GM04504 (cell line): ENCODE data around the gene MYH10.
A peak's percentile ranks its signal among the peaks of the same experiment; 100 is the strongest.

Experiments
- DNase-seq: peaks from one replicate; pipeline ENCODE4 v3.0.0-alpha.2; 2012; ENCODE audit warnings: low read depth

Gene MYH10

DNA sequence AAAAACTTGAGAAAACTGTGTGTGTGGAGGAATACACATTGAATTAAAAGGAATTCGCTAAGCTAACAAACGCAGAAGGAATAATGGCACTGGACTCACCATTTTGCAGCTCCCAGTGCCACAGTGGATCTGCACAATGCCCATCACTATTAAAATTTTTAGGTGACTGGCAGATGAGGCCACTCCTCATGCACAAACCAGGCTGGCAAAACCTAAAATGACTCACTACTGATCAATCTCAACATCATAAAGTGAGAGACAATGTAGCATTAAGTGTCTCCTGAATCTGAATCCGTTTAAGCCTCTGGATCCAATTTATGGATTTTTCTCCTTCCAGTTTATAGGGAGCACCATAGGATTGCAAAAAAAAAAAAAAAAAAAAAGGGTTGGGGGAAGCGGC is 20.6 kb downstream of the MYH10 start:
- DNase-seq: no peak

DNA sequence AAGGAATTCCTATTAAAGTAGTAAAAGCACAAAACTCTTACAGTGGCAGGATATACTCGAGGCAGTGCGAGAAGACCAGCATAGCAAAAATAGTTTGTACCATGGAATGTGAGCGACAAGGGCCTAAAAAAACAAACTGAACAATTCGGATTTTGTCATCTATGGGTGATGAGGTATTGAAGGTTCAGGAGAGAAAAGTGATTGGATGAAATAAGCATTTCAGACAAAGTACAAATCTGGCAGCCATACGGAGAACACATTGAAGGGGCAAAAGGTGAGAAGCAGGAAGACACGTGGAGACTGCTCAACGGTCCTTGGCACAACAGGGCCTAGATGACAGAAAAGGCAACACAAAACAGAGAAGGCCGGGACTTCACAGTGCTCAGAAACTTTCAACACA is 22.5 kb downstream of the MYH10 start:
- no peak for DNase-seq

GRCh38 chr17:8606401-8606800 is 24.1 kb downstream of the MYH10 start:
- DNase-seq: no peak

DNA sequence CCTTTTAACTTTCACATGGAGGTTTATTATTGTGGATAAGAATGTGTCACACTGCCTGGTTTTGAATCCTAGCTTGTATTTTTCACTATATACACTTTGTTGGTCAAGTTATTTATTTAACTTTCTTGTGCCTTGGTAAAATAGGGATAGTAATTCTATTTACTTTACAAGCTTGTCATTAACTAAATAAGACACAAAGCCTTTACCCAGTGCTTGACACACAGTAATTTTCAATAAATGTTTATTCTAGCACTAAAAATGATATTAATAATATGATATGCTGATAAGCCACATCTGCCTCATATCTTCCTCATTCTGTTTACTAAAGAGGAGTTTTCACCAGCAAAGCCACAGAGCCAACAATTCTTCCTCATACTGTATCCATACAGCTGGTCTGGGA is 27.8 kb downstream of the MYH10 start:
- no peak for DNase-seq

DNA sequence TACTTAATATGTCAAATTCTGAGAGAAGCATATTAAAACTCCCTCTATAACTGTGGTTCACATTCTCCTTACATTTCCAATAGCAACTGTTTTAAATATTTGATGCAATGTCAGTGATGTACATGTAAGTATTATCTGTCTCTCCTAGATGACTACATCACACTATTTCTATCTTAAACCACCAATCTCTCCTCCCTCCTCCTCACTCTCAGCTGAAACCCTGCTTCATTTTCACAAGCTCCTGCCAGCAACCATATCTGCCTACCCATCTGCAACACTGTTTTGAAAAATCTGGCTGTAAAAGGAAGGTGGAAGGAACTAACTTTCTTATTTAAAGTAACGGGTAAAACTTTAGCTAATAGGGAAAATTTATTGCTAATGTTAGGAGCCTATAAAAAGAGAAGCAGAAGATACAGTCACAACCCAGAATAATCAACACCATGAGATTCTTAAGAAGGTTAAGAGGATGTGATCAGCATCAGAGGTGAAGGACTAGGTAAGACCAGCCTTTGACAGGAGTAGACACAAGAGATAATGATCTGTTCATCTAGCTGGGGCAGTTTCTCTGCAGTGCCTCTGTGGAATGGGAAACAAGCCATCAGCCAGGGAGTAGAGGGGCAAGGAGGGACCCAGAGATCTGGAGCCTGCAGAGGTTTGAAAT is 31.0 kb downstream of the MYH10 start:
- DNase-seq: no peak

GRCh38 chr17:8598913-8599312 is 31.6 kb downstream of the MYH10 start:
- no peak for DNase-seq

GRCh38 chr17:8593830-8594229 is 36.7 kb downstream of the MYH10 start:
- no peak for DNase-seq

DNA sequence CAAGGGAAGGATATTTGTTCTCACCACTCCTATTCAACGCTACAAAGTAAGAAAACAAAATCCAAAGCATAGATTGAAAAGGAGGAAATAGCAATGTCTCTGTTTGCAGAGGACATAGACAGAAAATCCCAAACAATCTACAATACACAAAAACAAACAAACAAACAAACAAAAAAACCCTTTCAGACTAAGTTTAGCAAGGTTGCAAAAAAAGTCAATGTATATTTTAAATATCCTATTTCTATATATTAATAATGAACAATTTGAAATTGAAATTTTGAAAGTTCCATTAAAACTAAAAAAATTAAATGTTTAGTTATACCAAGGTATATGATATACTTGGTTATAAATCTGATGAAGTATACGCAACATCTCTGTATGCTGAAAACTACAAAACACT is 37.2 kb downstream of the MYH10 start:
- no peak for DNase-seq

GRCh38 chr17:8588877-8589554 is 41.5 kb downstream of the MYH10 start:
- DNase-seq: no peak

- no peak for DNase-seq
Measured at GRCh38 chr17:8586766-8587165, 43.8 kb downstream of the MYH10 start.

DNA sequence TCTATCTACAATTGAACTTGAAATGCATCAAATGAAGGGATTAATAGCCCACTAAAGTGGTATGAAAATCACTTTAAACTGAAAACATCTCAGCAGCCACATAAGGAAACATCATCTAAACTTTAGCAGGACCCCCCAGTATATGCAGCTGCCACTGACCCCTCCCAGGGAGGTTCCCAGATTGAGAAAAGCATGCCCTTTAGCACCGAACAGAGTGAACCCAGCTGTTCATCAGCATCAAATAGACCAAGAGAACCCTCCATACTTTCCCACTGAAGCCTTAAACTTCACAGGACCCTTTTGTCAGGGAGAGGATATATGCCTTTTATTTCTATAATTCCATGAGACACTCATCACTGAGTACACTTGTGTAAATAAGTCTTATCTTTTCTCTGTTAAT is 44.6 kb downstream of the MYH10 start:
- no peak for DNase-seq

GRCh38 chr17:8583954-8584353 is 46.6 kb downstream of the MYH10 start:
- no peak for DNase-seq

GRCh38 chr17:8580952-8581658 is 49.4 kb downstream of the MYH10 start:
- DNase-seq: no peak

DNA sequence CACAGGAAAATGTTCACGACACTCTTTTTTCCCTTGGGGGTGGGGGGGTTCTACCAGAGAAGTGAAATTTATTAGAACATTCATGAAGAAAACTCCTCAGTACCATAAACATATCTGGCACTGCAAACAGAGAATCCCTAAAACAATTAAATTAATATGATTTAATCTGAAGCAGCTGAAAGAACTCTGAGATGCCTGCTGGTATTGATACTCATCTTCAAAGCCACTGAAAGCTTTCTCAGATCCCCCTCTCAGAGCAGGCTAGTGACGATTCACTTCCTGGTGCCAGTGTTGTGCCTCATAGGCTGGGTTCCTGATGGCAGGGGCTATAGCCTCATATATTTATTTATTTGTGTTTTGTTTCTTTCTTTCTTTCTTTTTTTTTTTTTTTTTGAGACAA is 52.7 kb downstream of the MYH10 start:
- no peak for DNase-seq

GRCh38 chr17:8576559-8577294 is 53.8 kb downstream of the MYH10 start:
- no peak for DNase-seq

- no peak for DNase-seq
Measured at GRCh38 chr17:8574687-8575086, 55.8 kb downstream of the MYH10 start.

DNA sequence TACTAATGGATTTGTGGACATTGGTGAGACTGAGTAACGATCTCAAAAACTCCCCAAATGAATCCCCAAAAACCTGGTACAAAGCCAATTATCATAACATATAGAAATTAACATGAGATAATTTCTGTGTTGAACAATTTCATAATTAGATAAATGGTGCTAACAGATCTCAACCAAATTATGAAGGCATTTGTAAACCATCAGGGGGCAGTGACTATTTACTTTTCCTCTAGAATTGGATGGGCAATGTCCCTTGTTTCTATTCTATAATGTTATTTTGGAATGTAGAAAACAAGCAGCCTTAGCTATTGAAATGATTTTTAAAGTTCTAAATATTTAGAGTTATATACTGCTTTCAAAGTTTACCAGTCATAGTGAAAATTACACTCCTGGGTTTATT is 57.8 kb downstream of the MYH10 start:
- no peak for DNase-seq

- DNase-seq: peak; percentile 20
Measured at GRCh38 chr17:8563981-8564602, 66.4 kb downstream of the MYH10 start.

DNA sequence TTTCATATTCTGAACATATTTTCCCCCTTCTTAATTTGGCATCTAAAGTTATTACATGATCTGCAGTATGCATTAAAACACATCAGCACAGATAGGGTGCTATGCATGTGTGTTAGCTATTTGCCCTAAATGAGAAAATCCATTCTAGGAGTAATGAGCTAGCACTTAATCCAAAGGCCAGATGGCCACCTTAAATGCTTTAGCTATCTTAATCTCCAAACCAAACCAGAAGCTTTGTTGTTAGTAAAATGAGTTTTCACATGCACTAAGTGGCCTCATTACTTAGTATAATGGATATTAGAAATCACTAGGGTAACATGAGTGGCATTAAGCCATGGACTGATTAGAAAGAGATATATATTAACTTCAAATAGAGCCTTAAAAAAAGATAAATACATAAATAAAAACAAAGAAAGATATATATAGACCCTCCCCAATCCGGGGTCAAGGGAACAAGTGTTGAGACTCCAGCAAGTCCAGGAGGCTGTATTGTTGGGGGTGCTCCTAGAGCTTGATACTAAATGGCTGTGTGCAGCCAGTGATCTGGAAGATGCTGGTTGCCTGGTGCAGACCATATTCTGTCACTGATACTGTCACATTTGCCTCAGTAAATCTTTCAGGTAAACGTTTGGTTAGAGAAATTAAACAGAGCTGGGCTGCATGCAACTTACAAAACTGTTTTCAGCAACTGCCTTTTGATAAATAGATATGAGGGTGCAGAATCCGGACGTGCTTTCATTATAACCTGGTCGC is 67.3 kb downstream of the MYH10 start:
- DNase-seq: no peak

DNA sequence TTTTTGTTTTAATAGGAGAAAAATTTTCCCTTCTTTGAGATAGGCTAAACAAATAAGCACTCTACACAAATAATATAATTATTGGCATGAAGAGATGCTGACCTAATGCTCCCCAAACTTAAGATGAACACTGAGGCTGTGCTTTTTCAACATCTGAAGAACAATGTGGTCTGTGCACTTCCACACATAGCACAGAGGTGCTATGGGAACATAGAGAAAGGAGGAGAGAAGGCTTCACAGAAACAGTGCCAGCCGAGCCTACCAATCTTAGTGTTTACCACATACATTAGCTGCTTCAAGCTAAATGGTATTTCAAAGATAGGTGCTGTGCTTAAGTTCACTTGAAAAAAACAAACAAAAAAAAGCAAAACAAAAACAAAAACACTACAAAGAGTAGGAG is 72.4 kb downstream of the MYH10 start:
- DNase-seq: no peak

DNA sequence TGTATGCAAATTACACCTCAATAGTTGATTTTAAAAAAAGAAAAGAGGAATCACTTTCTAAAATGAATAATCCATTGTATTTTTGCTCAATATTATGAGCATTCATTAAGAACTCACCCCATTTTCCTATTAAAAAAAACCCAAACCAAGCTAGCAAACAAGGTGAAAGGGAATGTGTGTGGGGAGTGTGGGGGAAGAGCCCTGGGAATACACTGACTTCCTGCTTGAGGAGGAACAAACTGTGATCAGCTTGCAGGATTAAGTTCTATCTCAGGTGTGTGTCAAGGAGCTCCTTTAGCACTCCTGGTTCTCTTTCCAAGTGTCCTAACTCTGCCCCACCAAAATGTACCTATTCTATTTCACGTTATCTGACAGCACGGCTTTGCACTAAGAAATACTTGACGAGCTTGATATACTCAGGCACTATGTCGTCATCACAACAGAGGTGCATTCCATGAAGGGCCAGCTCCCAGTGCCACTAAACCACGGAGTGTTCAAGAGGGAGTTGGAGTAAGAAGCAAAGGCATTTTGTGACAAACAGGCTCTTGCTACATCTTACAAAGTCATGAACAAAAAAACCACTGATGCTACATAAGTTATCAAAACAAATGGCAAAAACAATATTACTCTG is 73.2 kb downstream of the MYH10 start:
- DNase-seq: no peak
